GM19193 (cell line): Measurements from ENCODE around the gene KBTBD13.

Experiments
- POLR2A ChIP-seq: IDR thresholded peaks from 4 replicates; pipeline ENCODE4 v1.6.1; 2011; ENCODE audit not compliant: insufficient read depth, insufficient read length; ENCODE audit errors: extremely low read depth

Gene KBTBD13

GRCh38 chr15:65042776-65043327 is 33.7 kb upstream of the KBTBD13 start:
- TF ChIP-seq POLR2A = no peak

GRCh38 chr15:65044724-65045481 is 31.6 kb upstream of the KBTBD13 start, which contains the start of gene SLC51B:
TSS of gene SLC51B (plus strand) at chr15:65045387. CDS start at chr15:65050005, 4,618 bp downstream.
- TF ChIP-seq POLR2A = no peak

DNA sequence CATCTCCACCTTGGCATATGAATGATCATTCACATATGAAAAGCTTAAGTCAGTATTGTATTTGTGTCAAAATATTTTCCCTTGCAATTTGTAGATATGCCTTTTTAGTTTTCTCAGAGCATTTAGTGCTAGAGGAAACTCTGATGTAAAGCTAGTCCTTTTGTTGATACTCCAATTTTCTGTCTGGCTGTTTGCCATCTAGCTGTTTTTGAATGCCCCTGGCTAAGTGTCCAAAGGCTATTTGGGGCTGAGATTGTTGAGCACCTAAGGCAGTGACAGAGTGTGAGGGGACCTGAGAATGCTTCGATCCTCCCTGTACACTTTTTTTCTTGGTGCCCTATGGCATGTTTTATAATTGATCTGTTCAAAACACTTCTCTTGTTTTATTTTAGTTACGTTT is 28.3 kb upstream of the KBTBD13 start:
- TF ChIP-seq POLR2A = no peak

DNA sequence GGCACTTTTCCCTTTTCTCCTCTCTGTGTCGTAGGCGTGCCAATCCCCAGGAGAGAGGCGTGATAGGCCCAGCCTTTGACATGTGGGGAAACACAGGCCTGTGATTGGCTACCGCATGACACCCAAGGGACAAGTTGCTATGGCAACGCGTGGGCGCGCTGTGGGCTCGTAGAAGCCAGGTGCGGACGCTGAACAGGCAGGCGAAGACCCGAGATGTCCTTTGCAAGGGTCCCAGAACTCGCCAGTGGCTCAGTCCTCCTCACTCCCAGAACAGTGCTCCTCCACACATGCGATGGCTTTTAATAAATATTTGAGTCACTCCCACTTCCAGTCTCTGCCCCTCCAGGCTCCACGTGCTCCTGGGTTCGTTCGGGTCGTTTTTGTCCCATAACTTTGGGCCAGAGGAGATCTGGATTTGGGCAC is 27.1 kb upstream of the KBTBD13 start:
- no peak for TF ChIP-seq POLR2A

GRCh38 chr15:65050270-65050669 is 26.3 kb upstream of the KBTBD13 start:
- no peak for TF ChIP-seq POLR2A

DNA sequence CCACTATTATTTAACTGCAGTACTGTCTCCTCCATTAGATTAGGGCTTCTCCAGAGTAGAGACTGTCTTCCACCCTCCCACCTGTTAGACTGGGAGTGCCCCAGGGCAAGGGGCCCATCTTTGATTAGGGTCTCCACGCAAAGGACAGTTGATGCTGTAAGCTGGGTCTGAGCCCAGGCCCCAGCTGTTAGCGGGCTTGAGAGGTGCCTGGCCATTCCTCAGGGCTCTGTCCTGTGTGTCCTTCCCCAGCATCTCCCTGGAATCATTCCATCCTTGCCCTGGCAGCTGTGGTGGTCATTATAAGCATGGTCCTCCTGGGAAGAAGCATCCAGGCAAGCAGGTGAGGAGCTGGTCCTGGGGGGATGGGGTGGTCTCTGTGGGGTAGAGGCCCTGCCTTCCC is 25.3 kb upstream of the KBTBD13 start:
- no peak for TF ChIP-seq POLR2A

- TF ChIP-seq POLR2A = no peak
Measured at GRCh38 chr15:65052956-65053355, 23.6 kb upstream of the KBTBD13 start.

GRCh38 chr15:65054333-65055200 is 22.0 kb upstream of the KBTBD13 start:
- TF ChIP-seq POLR2A = no peak

DNA sequence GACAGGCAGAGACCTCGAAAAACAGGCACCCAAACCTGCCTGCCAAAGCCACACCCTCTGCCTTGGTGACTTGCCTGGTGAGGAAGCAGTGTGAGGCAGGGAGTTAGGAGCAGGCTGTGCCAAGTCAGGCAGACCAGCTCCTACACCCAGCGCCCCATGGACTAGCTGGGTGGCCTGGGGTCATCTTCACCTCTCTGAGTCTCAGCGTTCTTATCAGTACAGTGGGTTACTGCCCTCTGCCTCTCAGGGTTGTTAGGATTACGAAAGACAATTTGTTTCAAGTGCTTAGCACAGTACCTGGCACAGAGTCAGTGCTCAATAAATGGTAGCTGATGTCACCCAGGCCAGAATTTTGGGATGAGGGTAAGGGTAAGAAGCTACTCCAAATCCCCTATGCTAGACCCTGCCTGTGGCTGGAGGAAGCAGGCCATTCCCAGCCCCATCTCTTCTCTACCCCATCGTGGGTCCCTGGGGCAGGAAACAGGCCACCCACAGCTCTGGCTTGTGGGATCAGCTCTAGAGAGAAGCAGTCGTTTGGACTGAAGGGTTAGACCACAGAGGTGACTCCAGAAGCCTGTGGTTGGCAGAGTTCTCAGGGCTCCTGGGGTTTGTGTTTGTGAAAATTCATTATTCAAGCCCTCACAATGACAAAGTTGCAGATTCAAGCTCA is 21.2 kb upstream of the KBTBD13 start:
- no peak for TF ChIP-seq POLR2A

DNA sequence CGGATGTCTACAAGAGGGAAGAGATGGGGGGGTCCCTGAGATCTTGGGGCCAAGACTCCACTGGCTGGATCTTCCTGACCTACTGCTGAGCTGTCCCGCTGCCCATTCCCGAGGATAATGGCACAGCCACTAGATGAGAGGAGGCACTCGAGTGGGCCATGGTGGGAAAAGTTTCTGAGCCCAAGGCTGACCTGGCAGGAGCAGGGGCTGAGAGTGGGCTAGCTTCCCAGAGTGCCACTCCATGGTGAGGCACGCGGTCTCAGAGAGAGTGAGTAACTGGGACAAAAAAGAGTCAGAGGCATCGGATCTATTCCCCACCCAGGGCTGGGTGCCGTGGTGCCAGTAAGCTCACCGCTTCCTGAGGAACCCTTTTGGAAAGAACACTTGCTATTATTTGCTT is 20.4 kb upstream of the KBTBD13 start:
- no peak for TF ChIP-seq POLR2A

DNA sequence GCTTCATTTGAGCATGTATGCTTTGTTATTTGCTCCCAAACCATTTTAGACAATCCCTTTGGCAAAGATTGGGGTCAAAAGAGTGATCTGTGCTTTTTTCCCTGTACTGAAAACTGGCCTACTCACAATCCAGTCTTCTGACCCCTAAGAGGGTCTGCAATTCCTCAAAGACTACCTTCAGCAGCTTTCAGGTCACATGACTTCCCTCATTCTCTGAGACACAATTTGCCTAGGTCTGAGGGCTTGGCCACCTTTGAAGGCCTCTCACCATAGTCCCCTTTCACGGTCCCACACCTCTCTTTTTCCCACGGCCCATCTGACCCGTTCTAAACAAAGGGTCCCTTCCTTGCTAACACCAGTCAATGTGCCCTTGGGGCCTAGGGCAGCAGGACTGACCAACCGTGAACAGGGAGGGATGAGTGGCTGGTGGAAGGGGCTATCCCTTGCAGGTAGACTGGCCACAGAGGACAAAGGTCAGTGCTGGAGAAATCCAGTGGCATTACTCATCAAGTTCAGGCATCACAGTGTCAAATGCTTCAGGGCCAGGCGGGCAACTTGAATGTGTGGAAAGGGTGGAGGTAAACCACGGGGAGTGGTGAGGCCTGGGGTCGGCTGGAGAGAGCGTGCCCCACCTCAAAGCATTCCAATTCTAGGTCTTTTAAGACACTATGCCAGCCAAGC is 19.5 kb upstream of the KBTBD13 start:
- TF ChIP-seq POLR2A = no peak

- TF ChIP-seq POLR2A = no peak
Measured at GRCh38 chr15:65057549-65057940, 19.0 kb upstream of the KBTBD13 start.

DNA sequence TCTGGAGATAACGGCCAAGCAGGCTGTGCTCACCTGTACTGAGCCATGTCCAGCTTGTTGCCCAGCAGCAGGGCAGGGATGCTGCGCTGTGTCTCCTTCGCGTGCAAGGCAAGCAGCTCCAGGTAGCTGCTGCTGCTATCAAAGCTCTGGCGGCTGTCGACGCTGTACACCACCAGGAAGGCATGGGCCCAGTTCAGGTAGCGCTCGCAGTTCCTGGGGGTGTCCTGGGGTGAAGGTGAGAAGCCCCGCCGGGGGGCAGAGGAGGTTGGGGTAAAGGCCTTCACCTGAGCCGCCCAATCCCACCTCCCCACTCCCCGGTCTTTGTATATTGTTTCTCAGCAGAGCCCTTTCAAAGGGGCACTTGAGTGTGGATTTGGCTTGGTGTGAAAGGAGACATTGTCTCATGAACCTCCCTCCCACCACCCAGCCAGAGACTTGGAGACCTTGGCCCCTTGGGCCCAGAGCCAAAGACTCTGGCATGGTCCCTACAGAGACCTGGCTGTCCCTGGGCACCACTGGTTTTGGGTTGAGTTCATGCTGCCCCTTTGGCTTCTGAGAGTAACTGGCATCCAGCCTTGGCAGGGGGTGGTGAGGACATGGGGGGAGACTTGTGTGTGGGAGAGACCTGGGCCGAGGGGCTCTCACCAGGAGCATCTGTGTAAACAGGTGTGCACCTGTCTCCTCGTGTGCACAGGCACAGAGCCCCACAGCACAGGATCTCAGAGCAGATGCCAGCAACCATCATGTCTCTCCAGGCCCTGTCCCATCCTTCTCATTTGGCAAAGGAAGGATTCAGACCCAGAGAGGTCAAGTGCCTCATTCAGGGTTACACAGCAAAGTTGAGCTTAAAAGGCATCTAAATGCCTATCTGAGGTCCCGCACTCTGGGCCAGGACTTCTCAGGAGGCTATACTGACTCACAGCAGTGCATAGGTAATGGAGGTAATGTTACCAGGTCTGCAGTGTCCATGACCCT is 17.9 kb upstream of the KBTBD13 start:
- no peak for TF ChIP-seq POLR2A
